ENCODE data around the gene MAP3K7. TPM values are rescaled to one million over a fixed set of nuclear protein-coding genes. Genes with fewer than 3 reads are reported as not detected.

MAP3K7 gene
- total RNA-seq, 2 experiments from 2014 or later: 9.0 to 9.3 TPM

- H3K27me3 ChIP-seq (ENCODE audit: control insufficient read depth in 1 of 2, insufficient read depth in 2 of 2, low read length in 2 of 2): no peaks in the 10 kb centered on the region
- ChIA-PET POLR2A (no interaction called here), CTCF (no interaction called here)
- Mint-ChIP-seq H3K9me3 (no peaks in the 10 kb centered on the region), H3K4me1 (ENCODE audit: low read depth) (peaks cover 58% of the 10 kb centered on the region), H3K36me3 (ENCODE audit: low read depth) (no peaks in the 10 kb centered on the region), H3K27ac (no peak overlapping the region), H3K4me3 (no peak overlapping the region), H3K27me3 (no peaks in the 10 kb centered on the region)
- peaks cover 41% of the 10 kb centered on the region for H3K4me1 ChIP-seq (ENCODE audit: insufficient read depth, low read length)
- intact Hi-C loops (cut with DNase I, micrococcal nuclease): loop anchor here in 1 of 2 experiments (5.0 kb wide), 1 partner anchor 52 kb away; no protein-coding TSS in a partner anchor
- no peak overlapping the region for H3K4me3 ChIP-seq (ENCODE audit: low read length)
- ATAC-seq (ENCODE audit: poor library complexity): no peak
- no peak for TF ChIP-seq CTCF (IDR thresholded peaks at IDR 0.05)
- no peaks in the 10 kb centered on the region for H3K36me3 ChIP-seq (ENCODE audit: insufficient read depth, low read length)
- H3K27ac ChIP-seq (ENCODE audit: low read depth in 1 of 2, low read length in 2 of 2): no peak overlapping the region
- no peak for DNase-seq
- H3K9me3 ChIP-seq (ENCODE audit: control insufficient read depth in 1 of 2, insufficient read depth in 1 of 2, low read length in 2 of 2): no peaks in the 10 kb centered on the region
Measured at GRCh38 chr6:90468859-90469258, 118.0 kb downstream of the MAP3K7 start.

- Histone ChIP-seq H3K36me3 (ENCODE audit: insufficient read depth, low read length) (no peaks in the 10 kb centered on the region), H3K27me3 (ENCODE audit: control insufficient read depth in 1 of 2, insufficient read depth in 2 of 2, low read length in 2 of 2) (no peaks in the 10 kb centered on the region), H3K9me3 (ENCODE audit: control insufficient read depth in 1 of 2, insufficient read depth in 1 of 2, low read length in 2 of 2) (no peaks in the 10 kb centered on the region), H3K27ac (ENCODE audit: low read depth in 1 of 2, low read length in 2 of 2) (no peak overlapping the region), H3K4me3 (ENCODE audit: low read length) (no peak overlapping the region), H3K4me1 (ENCODE audit: insufficient read depth, low read length) (peaks cover 41% of the 10 kb centered on the region)
- ChIA-PET CTCF (no interaction called here), POLR2A (no interaction called here)
- intact Hi-C loops (cut with DNase I, micrococcal nuclease): loop anchor here in 1 of 2 experiments (5.0 kb wide), 1 partner anchor 51 kb away; no protein-coding TSS in a partner anchor
- Mint-ChIP-seq H3K9me3 (no peaks in the 10 kb centered on the region), H3K36me3 (ENCODE audit: low read depth) (no peaks in the 10 kb centered on the region), H3K4me1 (ENCODE audit: low read depth) (peaks cover 58% of the 10 kb centered on the region), H3K27ac (no peak overlapping the region), H3K4me3 (no peak overlapping the region), H3K27me3 (no peaks in the 10 kb centered on the region)
- DNase-seq (no peak), ATAC-seq (ENCODE audit: poor library complexity) (no peak)
- TF ChIP-seq CTCF (IDR thresholded peaks at IDR 0.05): no peak
Measured at GRCh38 chr6:90468080-90468479, 118.8 kb downstream of the MAP3K7 start.

- Mint-ChIP-seq H3K27ac (no peak overlapping the region), H3K9me3 (no peaks in the 10 kb centered on the region), H3K36me3 (ENCODE audit: low read depth) (no peaks in the 10 kb centered on the region), H3K4me3 (no peak overlapping the region), H3K27me3 (no peaks in the 10 kb centered on the region), H3K4me1 (ENCODE audit: low read depth) (peaks cover 58% of the 10 kb centered on the region)
- DNase-seq (no peak), ATAC-seq (ENCODE audit: poor library complexity) (no peak)
- CTCF ChIA-PET: no interaction called here
- Histone ChIP-seq H3K27me3 (ENCODE audit: control insufficient read depth in 1 of 2, insufficient read depth in 2 of 2, low read length in 2 of 2) (no peaks in the 10 kb centered on the region), H3K4me1 (ENCODE audit: insufficient read depth, low read length) (peaks cover 40% of the 10 kb centered on the region), H3K27ac (ENCODE audit: low read depth in 1 of 2, low read length in 2 of 2) (no peak overlapping the region), H3K9me3 (ENCODE audit: control insufficient read depth in 1 of 2, insufficient read depth in 1 of 2, low read length in 2 of 2) (no peaks in the 10 kb centered on the region), H3K4me3 (ENCODE audit: low read length) (no peak overlapping the region), H3K36me3 (ENCODE audit: insufficient read depth, low read length) (no peaks in the 10 kb centered on the region)
- POLR2A ChIA-PET: no interaction called here
- intact Hi-C loops (cut with DNase I, micrococcal nuclease): loop anchor here in 1 of 2 experiments (5.0 kb wide), 1 partner anchor 50 kb away; no protein-coding TSS in a partner anchor
- no peak for TF ChIP-seq CTCF (IDR thresholded peaks at IDR 0.05)
Measured at GRCh38 chr6:90467546-90467945, 119.3 kb downstream of the MAP3K7 start.

All from CD4-positive, alpha-beta T cell (primary cell).